ENCODE results near the gene SLC9C2.

GRCh38 chr1:173596097-173596825 is 6.6 kb downstream of the SLC9C2 start:
- no peak for TF ChIP-seq CTCF (IDR thresholded peaks at IDR 0.05)
- TF ChIP-seq POLR2A (IDR thresholded peaks at IDR 0.05): no peak
